C4-2B (cell line): ENCODE data around the gene QKI.

Experiments
- H3K27ac ChIP-seq: fragments of 450-650 bp; 2 replicates; pipeline ENCODE4 v1.5.1; 2017
- CTCF ChIP-seq: fragments of 450-650 bp; conservative IDR thresholded peaks from 2 replicates; pipeline ENCODE4 v1.5.1; 2017; ENCODE audit warnings: mild to moderate bottlenecking
- ZFX ChIP-seq: fragments of 450-650 bp; IDR thresholded peaks from 2 replicates; pipeline ENCODE4 v1.6.1; 2017

The QKI gene

GRCh38 chr6:163626073-163626867, 211.8 kb downstream of the QKI start:
- no peak overlapping the region for H3K27ac ChIP-seq
- TF ChIP-seq CTCF, result no peak
- no peak for TF ChIP-seq ZFX

- H3K27ac ChIP-seq, result no peak overlapping the region
Measured at GRCh38 chr6:163627274-163628062, 212.9 kb downstream of the QKI start.

More at GRCh38 chr6:163627274-163628062, 212.9 kb downstream of the QKI start:
- TF ChIP-seq CTCF (no peak), ZFX (no peak)
